GM18909 (cell line): ENCODE results near the gene RFX2.
"Not testable (repeated sequence)": the region's sequence is repeated elsewhere in the genome, so short reads cannot be mapped to it uniquely, and the experiment has no call there.

Source experiments
- ATAC-seq: cut with Tn5 transposase; IDR thresholded peaks from one replicate; pipeline ENCODE4 v1.9.1; 2021; ENCODE audit warnings: mild to moderate bottlenecking; ENCODE audit not compliant: unreplicated experiment, poor library complexity

RFX2 gene

GRCh38 chr19:6044056-6044805 is 66.1 kb downstream of the RFX2 start:
- no peak for ATAC-seq

- ATAC-seq, result no peak
These were observed 67.2 kb downstream of the RFX2 start for GRCh38 chr19:6042776-6043726.

GRCh38 chr19:6041991-6042481 is 68.3 kb downstream of the RFX2 start:
- ATAC-seq, result no peak

GRCh38 chr19:6041071-6041470 is 69.2 kb downstream of the RFX2 start:
- ATAC-seq, result no peak

- no peak for ATAC-seq
These were observed 70.6 kb downstream of the RFX2 start for GRCh38 chr19:6039566-6040225.

GRCh38 chr19:6038634-6039405 is 71.5 kb downstream of the RFX2 start:
- ATAC-seq, result no peak

- ATAC-seq, result no peak
These were observed 75.3 kb downstream of the RFX2 start for GRCh38 chr19:6035026-6035425.

- ATAC-seq, result no peak
These were observed 75.8 kb downstream of the RFX2 start for GRCh38 chr19:6034512-6034911.

GRCh38 chr19:6033744-6034264 is 76.5 kb downstream of the RFX2 start:
- no peak for ATAC-seq

- ATAC-seq, result no peak
These were observed 77.5 kb downstream of the RFX2 start for GRCh38 chr19:6032827-6033226.

- ATAC-seq, result no peak
These were observed 77.9 kb downstream of the RFX2 start for GRCh38 chr19:6032381-6032780.

GRCh38 chr19:6030214-6030507 is 80.1 kb downstream of the RFX2 start:
- ATAC-seq, result no peak

GRCh38 chr19:6026390-6027227 is 83.7 kb downstream of the RFX2 start:
- ATAC-seq, result no peak

GRCh38 chr19:6024756-6025155 is 85.5 kb downstream of the RFX2 start:
- ATAC-seq, result not testable (repeated sequence)

- no peak for ATAC-seq
These were observed 86.4 kb downstream of the RFX2 start for GRCh38 chr19:6023936-6024335.

GRCh38 chr19:6023085-6023682 is 87.1 kb downstream of the RFX2 start:
- no peak for ATAC-seq

GRCh38 chr19:6022570-6023064 is 87.7 kb downstream of the RFX2 start:
- no peak for ATAC-seq

- ATAC-seq, result no peak
These were observed 88.3 kb downstream of the RFX2 start for GRCh38 chr19:6021878-6022569.
